Inflammatory macrophage treated with lipopolysaccharide for 1 hour (primary cell): ENCODE data around the gene OXCT2.
"Not testable (repeated sequence)": the region's sequence is repeated elsewhere in the genome, so short reads cannot be mapped to it uniquely, and the experiment has no call there.

Experiments
- DNase-seq, 2 donors: peaks; one replicate each; pipeline ENCODE4 v3.0.0-alpha.2; 2020 to 2022

Gene OXCT2

GRCh38 chr1:39787108-39787375 is 15.9 kb upstream of the OXCT2 start:
- DNase-seq: not testable (repeated sequence)

DNA sequence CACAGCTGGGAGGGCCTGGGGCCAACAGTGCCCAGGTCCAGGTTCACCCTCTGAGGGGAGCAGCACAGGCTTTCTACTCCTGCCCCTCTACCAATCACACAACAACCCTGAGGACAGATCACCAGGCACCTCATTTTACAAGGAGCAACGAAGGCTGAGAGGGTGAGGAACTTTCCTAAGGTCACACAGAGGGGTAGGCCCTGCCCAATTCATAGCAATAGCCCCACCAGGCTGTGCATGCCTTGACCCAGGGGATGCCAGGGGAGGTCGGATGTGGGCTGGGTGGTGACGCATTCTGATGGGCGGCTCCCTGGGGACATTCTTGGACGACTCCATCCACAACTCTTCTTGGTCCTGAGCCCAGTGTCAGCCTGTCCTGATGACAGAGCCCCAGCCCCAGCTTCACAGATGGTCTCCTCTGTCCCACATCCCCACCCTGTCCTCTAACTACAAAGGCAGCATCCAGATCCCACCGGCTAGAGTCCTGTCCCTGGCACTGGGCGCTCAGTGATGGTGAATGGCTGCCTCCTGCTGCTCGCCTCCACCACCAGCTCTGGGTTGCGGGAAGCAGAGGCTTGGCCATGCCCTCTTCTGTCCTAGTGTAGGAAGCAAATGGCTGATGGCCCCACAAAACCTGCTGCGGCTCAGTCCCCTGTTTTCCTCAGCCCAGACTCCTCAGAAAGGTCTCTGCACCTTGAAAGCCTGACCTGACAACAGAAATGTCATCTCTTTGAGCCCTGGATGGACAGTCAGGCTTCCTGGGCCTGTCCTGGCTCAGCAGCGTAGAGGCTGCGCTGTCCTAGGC is 15.4 kb upstream of the OXCT2 start:
- not testable (repeated sequence) for DNase-seq

DNA sequence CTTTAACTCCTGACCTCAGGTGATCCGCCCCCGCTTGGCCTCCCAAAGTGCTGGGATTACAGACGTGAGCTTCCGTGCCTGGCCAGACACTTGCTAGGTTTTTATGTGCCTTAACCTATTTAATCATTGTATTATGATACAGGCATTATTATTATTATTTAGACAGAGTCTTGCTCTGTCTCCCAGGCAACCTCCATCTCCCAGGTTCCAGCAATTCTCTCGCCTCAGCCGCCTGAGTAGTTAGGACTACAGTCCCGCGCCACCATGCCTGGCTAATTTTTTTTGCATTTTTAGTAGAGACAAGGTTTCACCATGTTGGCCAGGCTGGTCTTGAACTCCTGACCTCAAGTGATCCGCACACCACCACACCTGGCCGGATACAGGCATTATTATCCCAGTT is 11.5 kb upstream of the OXCT2 start:
- not testable (repeated sequence) for DNase-seq

GRCh38 chr1:39782103-39782502 is 11.0 kb upstream of the OXCT2 start:
- DNase-seq: no peak

DNA sequence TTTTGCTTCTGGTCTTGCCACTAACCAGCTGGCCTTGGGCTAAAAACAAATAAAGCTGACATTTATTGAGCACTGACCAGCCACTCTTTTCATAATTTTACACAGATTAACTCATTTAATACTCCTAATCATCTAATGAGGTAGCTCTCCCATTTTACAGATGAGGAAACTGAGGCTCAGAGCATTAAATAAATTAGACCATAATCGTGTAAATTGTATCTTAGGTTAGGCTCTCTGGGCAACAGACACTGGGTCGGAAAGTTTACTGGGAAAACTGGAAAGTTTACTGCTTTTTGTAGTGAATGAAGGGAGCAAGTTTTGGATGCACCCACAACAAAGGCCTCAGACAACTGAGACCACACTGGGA is 10.2 kb upstream of the OXCT2 start:
- no peak for DNase-seq

GRCh38 chr1:39779821-39780220 is 8.7 kb upstream of the OXCT2 start:
- DNase-seq: no peak

- DNase-seq: no peak
Measured at GRCh38 chr1:39779137-39779536, 8.0 kb upstream of the OXCT2 start.

DNA sequence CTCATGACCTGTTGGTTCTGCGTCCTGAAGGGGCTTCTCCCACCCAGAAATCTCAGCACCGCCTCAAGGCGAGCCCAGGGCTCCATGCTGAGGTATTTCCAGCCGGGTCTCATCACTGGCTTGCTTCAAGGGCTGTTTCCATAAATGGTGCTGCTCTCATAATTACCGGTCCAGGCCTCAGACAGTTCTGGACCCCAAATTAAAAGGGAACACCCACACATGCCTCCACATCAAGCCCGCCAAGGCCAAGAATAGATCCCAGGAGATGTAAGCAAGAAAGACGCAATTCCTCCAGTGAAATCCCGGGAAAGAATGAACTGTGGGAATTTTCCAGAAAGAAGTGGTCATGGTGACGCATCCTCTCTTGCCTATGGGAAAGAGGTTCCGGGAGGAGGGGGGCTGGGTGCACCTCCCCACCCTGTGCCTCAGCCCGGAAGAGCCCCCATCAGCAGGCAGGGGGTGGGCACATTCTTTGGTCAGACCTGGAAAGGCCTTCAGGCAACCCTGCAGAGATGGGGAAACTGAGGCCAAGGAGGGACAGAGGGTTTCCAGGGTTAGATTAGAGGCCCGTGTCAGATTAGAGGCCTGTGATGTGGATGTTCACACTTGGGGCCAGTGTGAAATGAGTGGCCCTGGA is 7.4 kb upstream of the OXCT2 start:
- not testable (repeated sequence) for DNase-seq

- not testable (repeated sequence) for DNase-seq
Measured at GRCh38 chr1:39777896-39778295, 6.7 kb upstream of the OXCT2 start.

DNA sequence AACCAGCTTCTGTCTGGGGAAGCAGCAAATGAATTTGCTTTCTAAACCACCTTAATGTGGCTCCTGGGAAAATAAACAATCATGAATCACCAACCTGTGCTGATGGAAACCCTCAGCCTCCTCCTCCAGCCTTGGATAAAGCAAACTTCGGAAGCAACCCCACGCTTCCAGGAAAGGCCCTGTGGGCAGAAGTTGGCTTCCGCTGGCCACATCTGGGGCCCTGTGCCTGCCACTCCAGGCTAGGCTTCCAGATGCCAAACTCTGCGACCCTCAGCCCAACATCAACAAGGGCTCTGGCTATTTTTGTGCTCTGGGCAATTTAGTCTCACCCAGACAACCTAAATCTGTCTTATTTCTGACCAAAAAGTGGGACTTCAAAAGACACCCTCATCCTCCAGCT is 6.2 kb upstream of the OXCT2 start:
- no peak for DNase-seq

- DNase-seq: no peak
Measured at GRCh38 chr1:39776886-39777285, 5.7 kb upstream of the OXCT2 start.

DNA sequence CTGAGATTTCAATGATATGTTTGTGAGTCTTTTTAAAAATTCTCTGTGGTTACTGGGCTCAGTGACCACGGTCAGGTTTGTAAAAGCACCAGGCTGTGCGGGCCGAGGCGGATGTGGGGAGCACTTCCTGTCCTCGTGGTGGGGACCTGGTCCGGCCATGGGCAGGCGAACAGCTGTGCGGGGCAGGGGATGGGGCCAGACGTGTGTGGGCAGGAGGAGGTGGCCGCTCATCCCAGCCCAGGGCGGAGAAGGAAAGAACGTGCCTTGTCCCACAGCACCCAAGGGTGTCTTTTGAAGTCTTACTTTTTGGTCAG is 5.2 kb upstream of the OXCT2 start:
- DNase-seq: no peak

GRCh38 chr1:39775676-39776399 is 4.7 kb upstream of the OXCT2 start:
- DNase-seq: not testable (repeated sequence)

DNA sequence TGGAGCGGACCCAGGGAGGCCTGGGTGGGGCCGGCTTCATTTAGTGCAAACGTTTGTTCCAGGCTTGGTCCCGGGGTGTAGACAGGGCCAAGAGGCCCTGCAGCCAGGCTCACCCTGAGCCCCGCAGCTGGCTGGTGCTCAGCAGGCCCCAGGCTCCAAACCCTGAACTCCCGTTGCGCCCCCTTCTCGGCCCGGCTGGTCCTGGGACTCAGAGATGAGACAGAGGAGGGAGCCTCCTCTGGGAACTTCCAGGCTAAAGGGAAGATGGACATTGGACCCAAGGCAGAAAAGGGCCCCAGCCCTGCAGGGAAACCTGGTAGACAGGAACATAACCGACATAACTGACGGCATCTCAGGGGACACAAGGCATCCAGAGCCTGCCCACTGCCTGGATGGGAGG is 4.0 kb upstream of the OXCT2 start:
- DNase-seq: not testable (repeated sequence)

- not testable (repeated sequence) for DNase-seq
Measured at GRCh38 chr1:39773369-39773979, 2.3 kb upstream of the OXCT2 start.

GRCh38 chr1:39770100-39771021 is 787 bp downstream of the OXCT2 start:
- DNase-seq: not testable (repeated sequence)

- not testable (repeated sequence) for DNase-seq
Measured at GRCh38 chr1:39769502-39769901, 1.6 kb downstream of the OXCT2 start.

DNA sequence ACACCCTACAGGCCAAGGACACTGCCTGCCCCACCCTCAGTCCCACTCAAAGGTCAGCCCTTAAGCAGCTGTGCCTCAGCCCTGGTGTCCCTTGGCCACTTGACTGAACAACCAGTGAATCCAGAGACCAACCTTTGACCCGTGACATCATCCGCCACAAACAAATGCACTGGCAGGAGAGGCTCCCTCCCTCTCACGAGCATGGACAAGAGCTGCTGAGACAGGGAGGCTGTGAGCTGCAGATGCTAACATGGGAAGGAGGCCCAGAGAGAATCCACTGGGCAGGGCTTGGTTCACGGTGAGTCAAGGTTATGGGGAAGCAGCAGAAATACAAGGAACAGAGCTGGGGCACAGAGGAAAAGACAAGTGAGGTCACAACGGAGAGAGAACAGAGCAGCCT is 4.7 kb downstream of the OXCT2 start:
- not testable (repeated sequence) for DNase-seq

- DNase-seq: not testable (repeated sequence)
Measured at GRCh38 chr1:39764512-39764911, 6.6 kb downstream of the OXCT2 start.

DNA sequence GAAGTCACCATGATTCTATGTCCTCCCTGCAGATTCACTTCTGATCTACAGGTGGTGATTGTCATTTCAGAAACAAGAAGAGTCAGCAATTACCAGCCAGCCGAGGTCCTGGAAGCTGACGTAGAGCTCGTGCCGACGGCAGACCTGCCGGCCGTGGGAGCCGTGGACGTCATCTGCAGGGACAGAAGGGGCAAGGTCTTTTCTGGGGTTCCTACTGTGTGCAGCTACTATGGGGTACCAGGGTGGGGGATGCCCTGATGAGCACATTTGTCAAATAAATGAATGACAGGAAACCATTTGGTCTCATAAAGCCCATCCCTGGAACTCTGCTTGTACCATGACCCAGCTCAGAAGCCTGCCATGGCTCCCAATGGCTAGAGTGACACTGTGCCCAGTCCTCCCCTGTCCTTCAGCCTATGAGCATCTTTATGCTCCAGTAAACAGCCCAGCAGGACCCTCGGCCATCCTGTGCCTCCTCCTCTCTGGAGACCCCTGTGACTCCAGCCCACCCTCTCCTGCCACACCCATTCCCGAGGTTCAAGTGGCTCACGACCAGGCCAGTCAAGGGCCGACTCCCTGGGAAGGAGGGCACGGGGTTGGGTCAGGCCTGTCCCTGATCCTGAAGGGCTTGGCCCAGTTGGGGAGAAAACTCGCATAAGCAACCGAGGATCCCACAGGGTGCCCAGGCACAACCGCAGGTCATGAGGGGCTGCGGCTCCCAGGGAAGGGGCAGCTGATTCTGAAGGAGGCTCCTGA is 7.4 kb downstream of the OXCT2 start:
- not testable (repeated sequence) for DNase-seq

GRCh38 chr1:39762550-39763540 is 8.3 kb downstream of the OXCT2 start:
- DNase-seq: no peak
